ENCODE measurements around the gene TANGO6.

The TANGO6 gene

GRCh38 chr16:68915589-68915988 is 72.3 kb downstream of the TANGO6 start:
- DNase-seq = no peak

DNA sequence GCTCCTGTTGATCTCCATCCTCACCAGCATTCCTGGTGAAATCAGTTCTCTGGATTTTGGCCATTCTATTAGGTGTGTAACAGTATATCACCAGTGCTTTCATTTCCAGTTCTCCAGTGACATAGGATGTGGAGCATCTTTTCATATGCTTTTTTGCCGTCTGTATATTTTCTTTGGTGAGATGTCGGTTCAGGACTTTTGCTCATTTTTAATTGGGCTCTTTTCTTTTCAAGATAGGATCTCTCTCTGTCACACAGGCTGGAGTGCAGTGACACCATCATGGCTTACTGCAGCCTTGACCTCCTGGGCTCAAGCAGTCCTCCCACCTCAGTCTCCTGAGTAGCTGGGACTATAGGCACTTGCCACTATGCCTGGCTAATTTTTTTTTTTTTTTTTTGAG is 74.2 kb downstream of the TANGO6 start:
- no peak for DNase-seq

- DNase-seq = no peak
Observed at GRCh38 chr16:68920349-68920748, 77.0 kb downstream of the TANGO6 start.

- DNase-seq = no peak
Observed at GRCh38 chr16:68921637-68922036, 78.3 kb downstream of the TANGO6 start.

DNA sequence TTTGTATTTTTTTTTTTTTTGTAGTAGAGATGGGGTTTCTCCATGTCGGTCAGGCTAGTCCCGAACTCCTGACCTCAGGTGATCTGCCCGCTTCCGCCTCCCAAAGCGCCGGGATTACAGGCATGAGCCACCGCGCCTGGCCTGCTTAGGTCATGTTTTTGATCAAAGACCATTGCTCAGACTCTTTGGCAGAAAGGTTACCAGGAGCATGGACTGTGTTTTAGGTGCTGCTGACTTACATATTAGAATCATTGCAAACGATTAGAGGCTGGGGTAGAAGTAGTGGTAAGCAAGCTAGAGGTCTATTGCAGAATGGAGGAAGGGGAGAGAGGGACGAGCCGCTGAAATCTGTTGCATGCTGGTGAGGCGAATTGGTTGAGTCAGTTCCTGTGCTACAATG is 79.8 kb downstream of the TANGO6 start:
- no peak for DNase-seq

- no peak for DNase-seq
Observed at GRCh38 chr16:68927018-68927417, 83.7 kb downstream of the TANGO6 start.

- DNase-seq = no peak
Observed at GRCh38 chr16:68931196-68931595, 87.9 kb downstream of the TANGO6 start.

GRCh38 chr16:68934402-68934801 is 91.1 kb downstream of the TANGO6 start:
- no peak for DNase-seq

GRCh38 chr16:68935008-68935407 is 91.7 kb downstream of the TANGO6 start:
- no peak for DNase-seq

DNA sequence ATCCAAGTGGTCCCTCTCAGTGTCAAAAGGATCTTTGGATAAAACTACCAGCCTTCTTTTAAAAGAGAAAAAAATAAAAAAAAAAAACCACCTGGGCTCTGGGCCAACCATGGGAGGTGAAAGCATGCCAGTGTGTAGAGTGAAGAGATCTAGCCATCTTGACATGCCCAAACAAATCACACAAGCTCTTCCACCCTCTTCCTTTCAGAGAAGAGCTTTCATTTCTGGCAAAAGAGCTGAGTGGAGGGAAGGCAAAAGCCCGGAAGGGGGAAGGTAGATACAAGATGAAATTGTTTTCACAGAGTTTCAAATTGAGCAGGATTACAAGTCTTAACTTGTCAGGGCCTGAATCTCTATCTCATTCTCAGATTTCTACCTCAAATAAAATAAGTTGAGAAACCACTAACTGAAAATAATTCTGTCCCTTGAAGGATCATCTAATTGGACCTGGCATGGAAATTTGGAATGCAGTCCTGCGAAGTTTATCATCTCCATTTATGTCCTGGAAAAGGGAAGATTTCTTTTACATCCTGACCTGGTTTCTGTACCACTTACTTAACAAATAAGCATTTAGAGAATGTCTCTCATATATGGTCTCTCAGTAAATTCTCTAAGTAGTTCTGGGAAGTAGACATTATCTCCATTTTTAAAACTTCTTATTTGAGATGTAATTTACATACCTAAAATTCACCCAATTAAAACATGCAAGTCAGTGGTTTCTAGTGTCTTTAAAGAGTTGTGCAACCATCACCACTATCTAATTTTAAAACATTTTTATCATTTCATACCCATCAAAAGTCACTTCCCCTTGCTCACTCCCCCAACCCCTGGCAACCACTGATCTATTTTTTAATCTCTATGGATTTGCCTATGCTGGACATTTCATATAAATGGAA is 93.7 kb downstream of the TANGO6 start:
- no peak for DNase-seq

GRCh38 chr16:68939692-68940320 is 96.5 kb downstream of the TANGO6 start:
- no peak for DNase-seq

- DNase-seq = no peak
Observed at GRCh38 chr16:68940816-68941215, 97.5 kb downstream of the TANGO6 start.

- no peak for DNase-seq
Observed at GRCh38 chr16:68943961-68944360, 100.6 kb downstream of the TANGO6 start.

DNA sequence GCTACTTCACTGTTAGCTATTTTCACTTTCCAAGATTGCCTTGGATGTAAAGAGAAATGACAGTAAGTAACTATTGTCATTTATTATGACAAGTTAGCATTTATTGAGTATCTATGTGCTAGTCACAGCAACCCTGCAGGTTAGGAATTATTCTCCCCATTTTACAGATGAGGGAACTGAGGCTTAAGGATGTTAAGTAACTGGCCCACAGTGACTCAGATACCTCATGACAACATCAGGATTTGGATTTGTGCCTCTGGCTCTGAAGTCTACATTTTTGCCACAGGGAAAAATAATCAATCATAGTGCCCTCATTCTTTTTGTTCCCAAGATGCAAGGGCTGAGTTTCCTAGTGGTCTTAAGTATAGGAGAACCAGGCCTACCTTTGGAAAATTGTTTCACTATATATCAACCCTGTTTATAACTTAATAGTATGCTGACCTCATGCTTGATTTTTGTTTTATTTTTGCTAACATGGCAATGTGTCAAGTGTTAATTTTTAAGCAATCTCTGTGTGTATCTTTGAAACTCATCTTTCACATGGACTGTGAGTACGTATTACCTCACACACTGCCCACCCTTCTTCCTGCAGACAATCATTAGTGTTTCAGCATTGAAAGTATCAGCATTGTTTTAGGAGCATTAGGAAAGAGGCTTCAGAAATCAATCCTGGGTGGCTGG is 105.0 kb downstream of the TANGO6 start:
- DNase-seq = no peak

DNA sequence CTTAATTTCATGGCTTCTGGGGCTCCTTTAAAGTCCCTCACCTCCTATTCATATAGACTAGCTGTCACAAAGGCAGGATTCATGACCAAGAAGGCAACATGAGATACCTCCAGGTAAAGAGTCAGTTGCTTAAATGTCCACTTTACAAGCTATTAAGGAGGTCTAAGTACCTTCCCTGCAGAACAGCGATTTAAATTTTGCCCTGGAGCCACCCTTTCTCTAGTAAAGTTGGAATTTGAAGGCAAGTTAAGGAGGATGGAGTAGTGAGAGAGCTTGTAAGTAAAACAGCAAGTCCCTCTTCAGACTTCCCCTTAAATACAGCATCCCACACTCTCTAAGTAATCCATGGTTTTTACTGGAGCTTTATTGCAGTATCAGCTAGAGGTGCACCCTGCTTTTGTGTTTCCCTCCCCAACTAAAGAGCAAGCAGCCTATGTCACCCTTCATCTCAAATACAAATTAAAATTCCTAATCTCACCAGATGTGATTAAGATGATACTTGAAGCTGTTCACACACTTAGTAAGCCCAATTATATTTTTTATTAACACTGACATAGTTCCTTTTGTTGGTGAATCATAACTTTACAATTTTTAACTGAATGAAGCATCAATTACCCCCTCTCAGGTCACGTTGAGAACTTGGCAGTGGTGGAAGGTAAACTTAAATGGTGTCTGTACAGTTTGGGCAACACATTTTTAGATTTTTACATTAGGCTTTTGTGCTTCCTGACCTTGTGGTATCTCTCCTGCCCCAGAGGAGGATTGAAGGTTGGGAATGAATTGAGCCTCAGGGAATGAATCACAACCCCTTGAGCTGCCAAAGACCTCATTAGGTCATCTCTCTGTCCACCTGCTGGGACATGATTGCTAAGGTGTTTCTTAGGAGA is 108.9 kb downstream of the TANGO6 start:
- no peak for DNase-seq

GRCh38 chr16:68954911-68955635 is 111.7 kb downstream of the TANGO6 start:
- no peak for DNase-seq

DNA sequence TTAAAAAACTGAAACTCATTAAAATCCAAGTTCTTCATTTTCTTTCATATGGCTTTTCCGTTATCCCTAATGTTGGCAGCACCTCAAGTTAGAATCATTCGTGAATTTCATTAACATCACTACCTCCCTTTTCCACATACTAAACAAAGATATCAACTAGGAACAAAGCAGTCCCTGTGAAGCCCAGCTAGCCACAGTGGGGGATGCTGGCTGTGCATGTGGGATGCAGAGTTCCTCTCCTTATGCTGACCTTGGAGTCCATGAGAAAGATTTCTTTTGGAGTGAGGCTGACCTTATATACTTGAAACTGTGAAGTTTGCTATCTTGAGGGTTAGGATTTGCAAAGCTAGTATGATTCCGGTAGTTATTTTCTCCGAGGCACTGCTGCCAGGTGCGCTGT is 117.6 kb downstream of the TANGO6 start:
- no peak for DNase-seq

DNA sequence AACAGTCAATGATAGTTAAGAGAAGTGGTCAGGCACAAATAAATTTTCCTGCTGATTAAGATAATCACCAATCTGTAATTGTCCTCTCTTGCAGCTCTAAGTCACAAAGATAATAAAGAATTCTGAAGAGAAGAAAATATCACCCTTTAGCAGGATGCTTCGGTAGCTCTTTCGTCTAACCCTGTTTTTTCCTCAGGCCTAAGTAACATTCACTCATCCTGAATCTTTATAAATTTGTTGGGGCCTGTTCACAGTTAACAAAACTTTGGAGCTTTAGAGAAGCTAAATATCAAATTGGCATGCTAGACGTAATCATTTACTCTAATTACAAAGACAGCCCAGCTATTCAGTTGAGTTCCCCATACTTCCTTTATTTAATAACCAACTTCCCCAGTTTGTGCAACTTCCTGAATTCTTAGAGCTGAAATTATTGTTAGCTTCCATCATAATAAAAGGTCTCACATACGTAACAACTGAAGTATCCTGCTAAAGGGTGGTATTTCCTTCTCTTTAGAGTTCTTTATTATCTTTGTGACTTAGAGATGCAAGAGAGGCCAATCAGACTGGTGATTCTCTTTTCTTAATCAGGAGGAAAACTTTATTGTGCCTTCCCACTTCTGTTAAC is 118.6 kb downstream of the TANGO6 start:
- DNase-seq = no peak

DNA sequence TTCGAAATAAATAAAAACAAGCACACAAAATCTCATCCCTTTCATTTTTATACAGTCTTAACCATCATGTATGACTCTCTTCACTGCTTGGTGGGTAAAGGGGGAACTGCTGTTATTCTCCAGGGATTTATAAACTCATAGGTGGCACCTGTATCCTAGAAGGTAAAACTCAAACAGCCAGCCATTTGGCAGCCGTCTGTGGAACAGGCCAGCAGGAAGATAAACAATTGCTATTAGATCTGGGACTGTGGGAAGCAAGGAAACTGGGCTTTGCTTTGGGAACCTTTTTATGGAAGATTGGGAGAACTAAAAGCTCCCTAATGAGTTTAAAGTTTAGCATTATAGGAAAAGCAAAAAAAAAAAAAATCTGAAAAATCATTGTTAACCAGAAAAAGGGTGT is 126.0 kb downstream of the TANGO6 start:
- DNase-seq = no peak

DNA sequence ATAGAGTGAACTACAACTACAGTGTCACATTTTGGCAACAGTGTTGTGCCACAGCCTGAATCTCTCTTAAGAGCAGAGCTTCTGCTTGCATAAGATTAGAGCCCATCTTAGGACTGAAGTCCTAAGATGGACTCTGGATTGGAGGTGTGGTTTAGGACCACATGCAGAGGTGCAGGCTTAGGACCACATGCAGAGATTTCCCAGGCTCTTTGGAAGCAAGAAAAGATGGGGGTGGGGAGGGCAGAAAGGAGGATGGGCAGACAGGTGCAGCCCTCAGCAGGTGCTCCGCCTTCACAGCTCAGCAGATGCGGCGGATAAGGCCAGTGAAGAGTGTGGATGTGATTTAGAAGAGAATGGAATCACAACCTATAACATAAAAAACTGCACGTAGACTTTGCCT is 128.7 kb downstream of the TANGO6 start:
- peak in 1 of 2 experiments; percentile 3 for DNase-seq

DNA sequence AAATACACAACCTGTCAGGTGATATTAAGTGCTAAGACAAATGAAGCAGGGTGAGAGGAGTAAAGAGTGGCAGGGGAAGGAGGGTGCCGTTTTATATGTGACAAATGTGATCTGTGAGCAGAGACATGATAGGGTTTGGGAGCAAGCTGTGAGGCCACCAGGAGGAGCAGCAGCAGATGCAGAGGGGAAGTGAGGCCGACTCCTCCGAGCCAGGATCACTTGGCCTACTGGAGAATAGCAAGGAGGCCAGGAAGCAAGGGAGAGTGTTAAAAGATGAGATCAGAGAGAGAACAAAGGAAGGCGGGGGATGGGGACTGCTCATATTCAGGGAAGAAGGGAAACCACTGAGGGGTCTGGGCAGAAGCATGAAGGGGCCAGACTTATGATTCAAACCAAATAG is 129.4 kb downstream of the TANGO6 start:
- no peak for DNase-seq
